CD4-positive, alpha-beta T cell treated with Interleukin-4 for 4 hours (primary cell): ENCODE data around the gene PTPRN.
"Not testable (repeated sequence)": the region's sequence is repeated elsewhere in the genome, so short reads cannot be mapped to it uniquely, and the experiment has no call there.

ENCODE experiments used
- DNase-seq: peaks from one replicate; pipeline ENCODE4 v3.0.0-alpha.2; 2020

Gene PTPRN

GRCh38 chr2:219306047-219306446 is 3.2 kb downstream of the PTPRN start:
- no peak for DNase-seq

GRCh38 chr2:219304223-219304622 is 5.0 kb downstream of the PTPRN start:
- DNase-seq, result no peak

GRCh38 chr2:219302412-219302968 is 6.7 kb downstream of the PTPRN start:
- no peak for DNase-seq

- DNase-seq, result no peak
Observed at GRCh38 chr2:219300022-219300421, 9.2 kb downstream of the PTPRN start.

GRCh38 chr2:219299372-219299760 is 9.8 kb downstream of the PTPRN start:
- DNase-seq, result no peak

GRCh38 chr2:219298759-219299371 is 10.3 kb downstream of the PTPRN start:
- DNase-seq, result peak; percentile 83

- DNase-seq, result no peak
Observed at GRCh38 chr2:219297766-219298456, 11.3 kb downstream of the PTPRN start.

- no peak for DNase-seq
Observed at GRCh38 chr2:219296631-219297391, 12.4 kb downstream of the PTPRN start.

GRCh38 chr2:219296142-219296541 is 13.1 kb downstream of the PTPRN start:
- DNase-seq, result no peak

GRCh38 chr2:219294356-219295351 is 14.5 kb downstream of the PTPRN start:
- DNase-seq, result peak; percentile 88

GRCh38 chr2:219293736-219294231 is 15.4 kb downstream of the PTPRN start:
- no peak for DNase-seq

- no peak for DNase-seq
Observed at GRCh38 chr2:219292616-219293015, 16.6 kb downstream of the PTPRN start.

GRCh38 chr2:219291910-219292490 is 17.2 kb downstream of the PTPRN start:
- DNase-seq, result no peak

- no peak for DNase-seq
Observed at GRCh38 chr2:219291394-219291793, 17.8 kb downstream of the PTPRN start.

- DNase-seq, result no peak
Observed at GRCh38 chr2:219290381-219291171, 18.6 kb downstream of the PTPRN start.

- no peak for DNase-seq
Observed at GRCh38 chr2:219289537-219290361, 19.5 kb downstream of the PTPRN start.

- no peak for DNase-seq
Observed at GRCh38 chr2:219289195-219289536, 20.0 kb downstream of the PTPRN start.

GRCh38 chr2:219287580-219288265 is 21.5 kb downstream of the PTPRN start:
- DNase-seq, result no peak

- not testable (repeated sequence) for DNase-seq
Observed at GRCh38 chr2:219287116-219287440, 22.1 kb downstream of the PTPRN start.
